Endothelial cell of umbilical vein (primary cell): ENCODE data around the gene COX18. TPM values are rescaled to one million over a fixed set of nuclear protein-coding genes. Genes with fewer than 3 reads are reported as not detected.

ENCODE experiments used
- BruUV-seq: library from RNA; stranded (reverse); fragments of 400-500 nt; replicated peaks from 2 replicates; lab custom pipeline; 2021; lab: Mats Ljungman, UMichigan
- CTCF ChIA-PET: fragments of 300-600, 350-600 bp; sonication (Branson Sonifier 250); formaldehyde crosslinking; loops from one replicate; lab custom pipeline; 2021; ENCODE audit warnings: antibody characterized with exemption, inconsistent platforms; lab: Charles Lee
- POLR2A ChIA-PET: fragments of 300-600, 350-600 bp; sonication (Branson Sonifier 250); formaldehyde crosslinking; loops from one replicate; lab custom pipeline; 2021; ENCODE audit warnings: antibody characterized with exemption, inconsistent platforms; lab: Charles Lee
- DNase-seq: peaks from one replicate; pipeline ENCODE4 v3.0.0-alpha.2; 2011; ENCODE audit warnings: low read depth, low spot score
- FAIRE-seq: peaks from 2 replicates; lab custom pipeline; 2011; peaks lifted over from hg19 to GRCh38; lab: Jason Lieb, UNC
- H2AFZ ChIP-seq: 2 replicates; pipeline ENCODE4 v1.6.0; 2012; ENCODE audit warnings: low read depth, low read length, control low read depth, inconsistent platforms
- H3K27ac ChIP-seq: 2 replicates; pipeline ENCODE4 v1.5.1; 2011; ENCODE audit warnings: low read depth, mild to moderate bottlenecking, control low read depth, low read length, moderate library complexity; ENCODE audit not compliant: insufficient read depth
- H3K27me3 ChIP-seq, 2 experiments: 2 replicates each; pipeline versions ENCODE4 v1.6.0 to v1.6.1; 2011; ENCODE audit warnings: low read length in 2 of 2, mixed read lengths in 1 of 2; ENCODE audit not compliant: control insufficient read depth in 2 of 2, insufficient read depth in 2 of 2
- H3K36me3 ChIP-seq, 2 experiments: 2 replicates in 1 of 2; 3 replicates in 1 of 2; pipeline ENCODE4 v1.5.1; 2011; ENCODE audit warnings: low read length in 2 of 2, mild to moderate bottlenecking in 1 of 2, moderate library complexity in 1 of 2; ENCODE audit not compliant: control insufficient read depth in 2 of 2, insufficient read depth in 2 of 2; ENCODE audit errors: extremely low read depth in 1 of 2
- H3K4me1 ChIP-seq: 3 replicates; pipeline ENCODE4 v1.5.1; 2011; ENCODE audit warnings: mild to moderate bottlenecking, low read length; ENCODE audit not compliant: control insufficient read depth, insufficient read depth; ENCODE audit errors: extremely low read depth
- H3K4me2 ChIP-seq: 2 replicates; pipeline ENCODE4 v1.6.1; 2011; ENCODE audit warnings: low read length, control low read depth, mixed read lengths; ENCODE audit not compliant: insufficient read depth
- H3K4me3 ChIP-seq, 3 experiments: fragments of 200-600 bp in 1 of 3; sonication (generic), shearing (Covaris generic) in 1 of 3; replicated peaks in 1 of 3; 2 replicates each; pipeline ENCODE4 v1.5.1; 2011 to 2016; ENCODE audit warnings: control low read depth in 3 of 3, low read length in 3 of 3, mild to moderate bottlenecking in 2 of 3, inconsistent platforms in 1 of 3, low read depth in 1 of 3, moderate library complexity in 1 of 3; ENCODE audit not compliant: insufficient read depth in 1 of 3
- H3K79me2 ChIP-seq: 2 replicates; pipeline ENCODE4 v1.6.0; 2012; ENCODE audit warnings: low read length, inconsistent platforms; ENCODE audit not compliant: control insufficient read depth, insufficient read depth
- H3K9ac ChIP-seq: replicated peaks from 2 replicates; pipeline ENCODE3; 2011; ENCODE audit warnings: low read length, control low read depth; ENCODE audit not compliant: insufficient read depth; ENCODE audit errors: extremely low read depth
- H3K9me1 ChIP-seq: replicated peaks from 3 replicates; pipeline ENCODE4 v1.6.0; 2011; ENCODE audit warnings: mild to moderate bottlenecking, low read length; ENCODE audit not compliant: control insufficient read depth, insufficient read depth; ENCODE audit errors: extremely low read depth
- H3K9me3 ChIP-seq: replicated peaks from 2 replicates; pipeline ENCODE4 v1.5.1; 2012; ENCODE audit warnings: low read length, inconsistent platforms; ENCODE audit not compliant: control insufficient read depth, insufficient read depth
- H4K20me1 ChIP-seq: replicated peaks from 2 replicates; pipeline ENCODE3; 2011; ENCODE audit warnings: mild to moderate bottlenecking, low read length; ENCODE audit not compliant: control insufficient read depth, insufficient read depth; ENCODE audit errors: extremely low read depth
- EZH2 ChIP-seq: IDR thresholded peaks from 2 replicates; pipeline ENCODE4 v1.6.1; 2012; ENCODE audit warnings: borderline replicate concordance, low read depth, mild to moderate bottlenecking, moderate library complexity, low read length, inconsistent platforms; ENCODE audit not compliant: severe bottlenecking
- FOS ChIP-seq: IDR thresholded peaks from 2 replicates; pipeline ENCODE4 v1.6.1; 2011; ENCODE audit warnings: mild to moderate bottlenecking, low read length, moderate library complexity, borderline replicate concordance; ENCODE audit not compliant: insufficient read depth
- GATA2 ChIP-seq: IDR thresholded peaks from 2 replicates; pipeline ENCODE4 v1.7.0; 2011; ENCODE audit warnings: low read depth, mild to moderate bottlenecking, moderate library complexity, mixed read lengths, low read length; ENCODE audit not compliant: insufficient read length, insufficient read depth
- JUN ChIP-seq: IDR thresholded peaks from 2 replicates; pipeline ENCODE4 v1.6.1; 2011; ENCODE audit warnings: borderline replicate concordance, low read depth; ENCODE audit not compliant: insufficient read length, insufficient read depth
- MYC ChIP-seq: IDR thresholded peaks from one replicate; pipeline ENCODE4 v1.6.1; 2011; ENCODE audit warnings: mild to moderate bottlenecking, low read depth, low read length
- POLR2A ChIP-seq: IDR thresholded peaks from 2 replicates; pipeline ENCODE4 v1.6.1; 2012; ENCODE audit warnings: low read depth, mild to moderate bottlenecking, control low read depth, low read length
- POLR2AphosphoS5 ChIP-seq: IDR thresholded peaks from 2 replicates; pipeline ENCODE4 v1.6.1; 2012; ENCODE audit warnings: low read depth, mild to moderate bottlenecking, control low read depth, low read length, moderate library complexity; ENCODE audit not compliant: insufficient read depth
- dilution Hi-C: fragments of 300-500 bp; cut with MboI; formaldehyde crosslinking; loops from one replicate; pipeline ENCODE4 v1.15.0; 2019; ENCODE audit warnings: low sequenced_read_pairs; ENCODE audit not compliant: extremely low pct_ligation_motif_present
- intact Hi-C: fragments of 100-400 bp; cut with micrococcal nuclease; formaldehyde crosslinking; loops from one replicate; pipeline ENCODE4 v1.10.0; 2022
- polyA plus RNA-seq, 4 experiments: library from polyadenylated mRNA; depleted of rRNA in 3 of 4; stranded (reverse) in 3 of 4; unstranded in 1 of 4; fragments of >200 nt; gene quantifications; 2 replicates each; pipeline versions ENCODE4 v1.2.1 to v1.2.3, GENCODE V29; 2011 to 2012; ENCODE audit warnings: missing spikeins in 1 of 4
- total RNA-seq: library from RNA; stranded (reverse); gene quantifications from 2 replicates; pipeline ENCODE4 v1.2.3, GENCODE V29; 2021
- TF ChIP-seq, protein P1 (sequence below), 2 donors: IDR thresholded peaks; 1 replicate in 1 of 2; 2 replicates in 1 of 2; pipeline ENCODE4 v1.5.1; 2011; ENCODE audit warnings: low read length in 2 of 2, mild to moderate bottlenecking in 2 of 2, moderate library complexity in 2 of 2, control low read depth in 1 of 2, inconsistent platforms in 1 of 2, low read depth in 1 of 2; ENCODE audit not compliant: insufficient read depth in 1 of 2; ENCODE audit errors: extremely low read depth in 1 of 2
- TF ChIP-seq, protein P2 (sequence below): IDR thresholded peaks from 2 replicates; pipeline ENCODE4 v1.6.1; 2011; ENCODE audit not compliant: insufficient read depth, insufficient read length

Gene COX18
- total and polyA plus RNA-seq, 2 donors (not counting 3 experiments of a cell fraction or from before 2014, with no cell fraction given) = 11.7 to 13.0 TPM

DNA sequence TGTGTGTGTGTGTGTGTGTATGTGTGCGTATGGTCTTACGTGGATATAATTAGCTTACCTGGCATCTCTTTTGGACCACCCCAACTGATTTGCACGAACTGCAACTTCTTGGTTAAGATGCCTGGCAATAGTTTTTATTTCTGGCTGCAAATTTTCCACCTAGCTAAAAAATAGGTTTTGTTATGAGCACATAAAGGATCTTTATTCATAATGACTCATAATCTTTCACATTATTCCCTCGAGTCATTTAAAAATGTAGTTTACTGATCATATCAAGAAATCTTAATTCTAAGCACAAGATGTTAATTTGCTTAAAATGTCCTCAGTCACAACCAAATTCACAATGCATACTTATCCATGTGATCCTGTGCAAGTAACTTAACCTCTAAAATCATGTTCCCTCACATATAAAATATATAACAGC is 1.5 kb downstream of the COX18 start:
- H3K79me2 ChIP-seq = peaks cover 8% of the 10 kb centered on the region
- H2AFZ ChIP-seq = peak overlapping the region; percentile 43
- TF ChIP-seq POLR2A = peak; percentile 2
- TF ChIP-seq, protein P1, sequence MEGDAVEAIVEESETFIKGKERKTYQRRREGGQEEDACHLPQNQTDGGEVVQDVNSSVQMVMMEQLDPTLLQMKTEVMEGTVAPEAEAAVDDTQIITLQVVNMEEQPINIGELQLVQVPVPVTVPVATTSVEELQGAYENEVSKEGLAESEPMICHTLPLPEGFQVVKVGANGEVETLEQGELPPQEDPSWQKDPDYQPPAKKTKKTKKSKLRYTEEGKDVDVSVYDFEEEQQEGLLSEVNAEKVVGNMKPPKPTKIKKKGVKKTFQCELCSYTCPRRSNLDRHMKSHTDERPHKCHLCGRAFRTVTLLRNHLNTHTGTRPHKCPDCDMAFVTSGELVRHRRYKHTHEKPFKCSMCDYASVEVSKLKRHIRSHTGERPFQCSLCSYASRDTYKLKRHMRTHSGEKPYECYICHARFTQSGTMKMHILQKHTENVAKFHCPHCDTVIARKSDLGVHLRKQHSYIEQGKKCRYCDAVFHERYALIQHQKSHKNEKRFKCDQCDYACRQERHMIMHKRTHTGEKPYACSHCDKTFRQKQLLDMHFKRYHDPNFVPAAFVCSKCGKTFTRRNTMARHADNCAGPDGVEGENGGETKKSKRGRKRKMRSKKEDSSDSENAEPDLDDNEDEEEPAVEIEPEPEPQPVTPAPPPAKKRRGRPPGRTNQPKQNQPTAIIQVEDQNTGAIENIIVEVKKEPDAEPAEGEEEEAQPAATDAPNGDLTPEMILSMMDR (IDR thresholded peaks at IDR 0.05; ENCODE audit: extremely low read depth in 1 of 2, insufficient read depth in 1 of 2, low read depth in 1 of 2, low read length in 2 of 2) = no peak
- no peak for TF ChIP-seq EZH2
- no peak for TF ChIP-seq FOS
- no peaks in the 10 kb centered on the region for H4K20me1 ChIP-seq
- H3K9me1 ChIP-seq = no peaks in the 10 kb centered on the region
- peak overlapping the region; percentile 99 for H3K4me2 ChIP-seq
- H3K9me3 ChIP-seq = no peaks in the 10 kb centered on the region
- peak overlapping the region; percentile 34 to 87 (median 67) for H3K4me3 ChIP-seq
- FAIRE-seq (no peak), DNase-seq (no peak)
- peak overlapping the region; percentile 90 for H3K27ac ChIP-seq
- H3K4me1 ChIP-seq = peaks cover 15% of the 10 kb centered on the region
- no TSS peak for BruUV-seq
- CTCF ChIA-PET = interaction anchor here (1.1 kb wide), 1 partner anchor 189 kb away, joined by 5 read pairs; no protein-coding TSS in a partner anchor
- intact Hi-C loops = loop anchor here (2.0 kb wide), 1 partner anchor 93 kb away; no protein-coding TSS in a partner anchor
- dilution Hi-C loops = no loop called here
- H3K27me3 ChIP-seq = no peaks in the 10 kb centered on the region
- POLR2A ChIA-PET = no interaction called here
- H3K36me3 ChIP-seq = peaks cover 0 to 2% of the 10 kb centered on the region in 2 experiments
- H3K9ac ChIP-seq = peak overlapping the region; percentile 88

DNA sequence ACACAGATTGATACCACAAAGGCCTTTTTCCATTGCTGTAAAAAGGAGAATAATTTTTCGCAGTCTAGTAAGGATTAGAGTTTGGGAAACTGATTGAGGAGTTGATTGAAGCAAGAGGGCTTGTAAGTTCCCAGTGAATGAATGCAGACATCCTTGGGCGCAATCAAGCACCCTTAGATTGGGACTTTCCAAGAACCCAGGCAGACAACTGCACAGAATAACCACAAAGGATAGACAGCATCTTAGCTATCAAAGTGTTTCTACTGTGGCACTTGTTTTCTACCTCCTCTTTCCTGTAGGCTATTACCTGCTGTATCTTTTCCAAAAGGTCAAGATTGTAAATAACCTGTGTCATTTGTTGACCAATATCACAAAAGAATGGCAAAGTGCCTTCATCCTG is 2.6 kb downstream of the COX18 start:
- intact Hi-C loops = no loop called here
- no peak for FAIRE-seq
- POLR2A ChIA-PET = interaction anchor here (0.9 kb wide), 1 partner anchor 192 kb away, joined by 4 read pairs; the partner anchor contains the start of gene ANKRD17

More for the DNA sequence above, 2.6 kb downstream of the COX18 start:
- peaks cover 8% of the 10 kb centered on the region for H3K79me2 ChIP-seq
- no peak overlapping the region for H3K4me3 ChIP-seq
- DNase-seq = no peak
- H3K27me3 ChIP-seq = no peaks in the 10 kb centered on the region
- H3K9me3 ChIP-seq = no peaks in the 10 kb centered on the region
- CTCF ChIA-PET = no interaction called here
- H4K20me1 ChIP-seq = no peaks in the 10 kb centered on the region
- peaks cover 0 to 3% of the 10 kb centered on the region in 2 experiments for H3K36me3 ChIP-seq
- H2AFZ ChIP-seq = no peak overlapping the region
- H3K9me1 ChIP-seq = no peaks in the 10 kb centered on the region
- H3K27ac ChIP-seq = no peak overlapping the region
- dilution Hi-C loops = no loop called here
- no peak overlapping the region for H3K4me2 ChIP-seq
- BruUV-seq = no TSS peak
- TF ChIP-seq MYC (no peak), FOS (no peak), POLR2AphosphoS5 (no peak), EZH2 (no peak), JUN (no peak), POLR2A (no peak), GATA2 (no peak)
- TF ChIP-seq, protein P2, sequence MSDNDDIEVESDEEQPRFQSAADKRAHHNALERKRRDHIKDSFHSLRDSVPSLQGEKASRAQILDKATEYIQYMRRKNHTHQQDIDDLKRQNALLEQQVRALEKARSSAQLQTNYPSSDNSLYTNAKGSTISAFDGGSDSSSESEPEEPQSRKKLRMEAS = no peak
- TF ChIP-seq, protein P1 (IDR thresholded peaks at IDR 0.05; ENCODE audit: extremely low read depth in 1 of 2, insufficient read depth in 1 of 2, low read depth in 1 of 2, low read length in 2 of 2) = no peak
- peaks cover 15% of the 10 kb centered on the region for H3K4me1 ChIP-seq
- no peak overlapping the region for H3K9ac ChIP-seq
